B cell (primary cell): ENCODE data around the gene SHOC2. TPM values are rescaled to one million over a fixed set of nuclear protein-coding genes. Genes with fewer than 3 reads are reported as not detected.

Source experiments
- ATAC-seq: fragments of 200-7000 bp; cut with Tn5 transposase; one replicate; pipeline ENCODE4 v1.10.0; 2021; ENCODE audit warnings: low read depth, mild to moderate bottlenecking, moderate number of reproducible peaks, moderate library complexity
- CTCF ChIA-PET: fragments of 350-600 bp; sonication (Branson Sonifier 250); formaldehyde crosslinking; loops from one replicate; lab custom pipeline; 2021; ENCODE audit warnings: antibody characterized with exemption, inconsistent platforms; lab: Charles Lee
- POLR2A ChIA-PET: fragments of 350-600 bp; sonication (Branson Sonifier 250); formaldehyde crosslinking; loops from one replicate; lab custom pipeline; 2021; ENCODE audit warnings: antibody characterized with exemption; lab: Charles Lee
- DNase-seq: peaks from one replicate; pipeline ENCODE4 v3.0.0; 2013
- H2AFZ ChIP-seq: 2 replicates; pipeline ENCODE4 v1.6.1; 2012; ENCODE audit warnings: mild to moderate bottlenecking, low read depth, low read length; ENCODE audit not compliant: insufficient read depth, poor library complexity, severe bottlenecking
- H3K27ac ChIP-seq, 2 donors: 1 replicate in 1 of 2; 2 replicates in 1 of 2; pipeline ENCODE4 v1.5.1; 2012 to 2013; ENCODE audit warnings: low read length in 2 of 2, mild to moderate bottlenecking in 2 of 2, moderate library complexity in 1 of 2
- H3K27me3 ChIP-seq, 4 experiments: fragments of 200-600 bp in 1 of 4; sonication (generic) in 1 of 4; replicated peaks in 1 of 4; 1 replicate in 2 of 4; 2 replicates in 2 of 4; pipeline versions ENCODE4 v1.6.1 to v1.7.0; 2013 to 2016; ENCODE audit warnings: low read length in 3 of 4, mild to moderate bottlenecking in 2 of 4, mixed read lengths in 1 of 4, moderate library complexity in 1 of 4; ENCODE audit not compliant: insufficient read depth in 4 of 4, control insufficient read depth in 3 of 4; ENCODE audit errors: control extremely low read depth in 1 of 4
- H3K36me3 ChIP-seq, 2 experiments: replicated peaks in 1 of 2; 1 replicate in 1 of 2; 2 replicates in 1 of 2; pipeline versions ENCODE4 v1.6.1 to v1.7.1; 2013; ENCODE audit warnings: low read length in 1 of 2; ENCODE audit not compliant: insufficient read depth in 2 of 2, control insufficient read depth in 1 of 2; ENCODE audit errors: control extremely low read depth in 1 of 2, extremely low read depth in 1 of 2
- H3K4me1 ChIP-seq, 2 donors: fragments of 200-600 bp in 1 of 2; sonication (generic) in 1 of 2; 1 replicate in 1 of 2; 2 replicates in 1 of 2; pipeline versions ENCODE4 v1.5.1 to v1.6.1; 2013 to 2017; ENCODE audit warnings: low read length in 2 of 2; ENCODE audit not compliant: control insufficient read depth in 2 of 2, insufficient read depth in 2 of 2
- H3K4me2 ChIP-seq: replicated peaks from 2 replicates; pipeline ENCODE3; 2012; ENCODE audit warnings: mild to moderate bottlenecking, low read depth, low read length; ENCODE audit not compliant: poor library complexity, severe bottlenecking
- H3K4me3 ChIP-seq, 5 experiments: fragments of 200-600 bp in 1 of 5; sonication (generic) in 1 of 5; 1 replicate in 3 of 5; 2 replicates in 2 of 5; pipeline versions ENCODE4 v1.5.1 to v1.7.0; 2011 to 2016; ENCODE audit warnings: low read length in 4 of 5, mild to moderate bottlenecking in 4 of 5, low read depth in 2 of 5, control low read depth in 1 of 5, moderate library complexity in 1 of 5; ENCODE audit not compliant: insufficient read depth in 1 of 5; ENCODE audit errors: control extremely low read depth in 1 of 5, extremely low read depth in 1 of 5
- H3K79me2 ChIP-seq: fragments of 200-600 bp; sonication (generic); one replicate; pipeline ENCODE4 v1.6.0; 2016; ENCODE audit warnings: low read length; ENCODE audit not compliant: control insufficient read depth, insufficient read depth
- H3K9ac ChIP-seq: fragments of 200-600 bp; sonication (generic); 2 replicates; pipeline ENCODE4 v1.6.1; 2017; ENCODE audit warnings: mild to moderate bottlenecking, low read length, moderate library complexity
- H3K9me3 ChIP-seq, 3 donors: one replicate each; pipeline versions ENCODE4 v1.6.1 to v1.7.1; 2013; ENCODE audit warnings: low read length in 2 of 3; ENCODE audit not compliant: control insufficient read depth in 2 of 3, insufficient read depth in 1 of 3; ENCODE audit errors: control extremely low read depth in 1 of 3
- H4K20me1 ChIP-seq: 2 replicates; pipeline ENCODE4 v1.6.0; 2012; ENCODE audit warnings: mild to moderate bottlenecking, low read length; ENCODE audit not compliant: insufficient read depth, control insufficient read depth, poor library complexity, severe bottlenecking
- H3K27ac Mint-ChIP-seq: one replicate; pipeline ENCODE4 v1.8.0; 2021; ENCODE audit warnings: mixed read lengths
- H3K27me3 Mint-ChIP-seq: one replicate; pipeline ENCODE4 v1.8.0; 2021; ENCODE audit warnings: mixed read lengths
- H3K4me1 Mint-ChIP-seq: one replicate; pipeline ENCODE4 v1.8.0; 2021; ENCODE audit warnings: mixed read lengths
- H3K4me3 Mint-ChIP-seq: one replicate; pipeline ENCODE4 v1.8.0; 2021; ENCODE audit warnings: mixed read lengths
- H3K9me3 Mint-ChIP-seq: one replicate; pipeline ENCODE4 v1.8.0; 2022; ENCODE audit warnings: mixed read lengths; ENCODE audit not compliant: insufficient read depth
- CTCF ChIP-seq: fragments of 200-600 bp; IDR thresholded peaks from one replicate; pipeline ENCODE4 v1.8.0; 2022; ENCODE audit warnings: antibody characterized with exemption, mild to moderate bottlenecking
- EZH2 ChIP-seq: IDR thresholded peaks from 2 replicates; pipeline ENCODE4 v1.6.1; 2012; ENCODE audit warnings: borderline replicate concordance, low read depth, mild to moderate bottlenecking, moderate library complexity, low read length; ENCODE audit not compliant: insufficient read depth, poor library complexity, severe bottlenecking
- WGBS: methylation state at CpG from one replicate; pipeline ENCODE4 v1.1.5; 2013; ENCODE audit warnings: missing lambda C conversion rate; ENCODE audit not compliant: insufficient coverage; 5-methylcytosine and 5-hydroxymethylcytosine counted together
- intact Hi-C: fragments of 100-400 bp; cut with micrococcal nuclease; formaldehyde crosslinking; loops from one replicate; pipeline ENCODE4 v1.10.0; 2022
- polyA plus RNA-seq: library from polyadenylated mRNA; depleted of rRNA; stranded (reverse); fragments of >200 nt; gene quantifications from 2 replicates; pipeline ENCODE4 v1.2.3, GENCODE V29; 2012
- total RNA-seq, 2 donors: library from RNA; stranded (reverse); fragments of 120-200 nt in 1 of 2; gene quantifications; 1 replicate in 1 of 2; 2 replicates in 1 of 2; pipeline versions ENCODE4 v1.2.3 to v1.2.4, GENCODE V29; 2013 to 2022

The SHOC2 gene
- total and polyA plus RNA-seq, 2 donors (not counting 1 experiment from before 2014, with no cell fraction given): 13.3 to 116 TPM

DNA sequence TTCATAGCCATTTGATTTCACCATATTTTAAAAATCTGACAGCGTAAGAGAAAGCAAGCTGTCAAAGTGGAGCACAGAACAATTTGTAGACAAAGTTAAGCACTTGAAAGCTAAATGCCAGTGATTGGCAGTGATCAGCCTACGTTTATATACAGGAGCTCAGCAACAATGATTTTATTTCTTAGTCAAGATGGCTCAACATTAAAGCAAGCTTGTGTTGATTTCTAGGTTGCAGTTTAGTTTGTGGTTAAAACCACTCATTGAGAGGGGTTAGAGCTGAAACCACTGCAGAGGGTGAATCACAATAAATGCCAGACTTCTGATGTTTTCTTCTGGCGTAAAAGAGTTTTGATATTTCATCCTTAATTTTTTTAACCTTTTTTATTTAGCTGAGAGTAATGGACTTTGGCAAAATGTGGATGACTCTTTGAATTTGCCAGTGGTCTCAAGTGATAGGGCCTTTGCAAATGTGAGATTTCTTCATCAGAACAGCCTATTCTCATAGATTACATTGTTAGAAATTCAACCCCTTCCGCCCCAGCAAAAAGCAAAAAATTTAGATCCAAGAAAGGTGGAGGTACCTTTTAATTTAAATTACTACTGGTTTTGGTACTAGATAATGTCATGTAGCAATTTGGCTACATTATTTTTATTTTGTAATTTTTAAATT is 73.8 kb downstream of the SHOC2 start:
- Histone ChIP-seq H3K4me1 (peaks cover 0 to 11% of the 10 kb centered on the region in 2 donors), H3K79me2 (peaks cover 80% of the 10 kb centered on the region), H3K4me3 (no peak overlapping the region), H4K20me1 (peaks cover 43% of the 10 kb centered on the region), H3K27ac (no peak overlapping the region), H3K4me2 (no peak overlapping the region), H3K9me3 (no peaks in the 10 kb centered on the region), H3K36me3 (peaks cover 6 to 21% of the 10 kb centered on the region in 2 experiments), H2AFZ (no peak overlapping the region), H3K27me3 (no peaks in the 10 kb centered on the region), H3K9ac (no peak overlapping the region)
- intact Hi-C loops: no loop called here
- WGBS: 100% methylated on average over 1 of the region's 4 CpGs
- DNase-seq (no peak), ATAC-seq (no peak)
- Mint-ChIP-seq H3K4me1 (peaks cover 31% of the 10 kb centered on the region), H3K27ac (no peak overlapping the region), H3K9me3 (no peaks in the 10 kb centered on the region), H3K27me3 (no peaks in the 10 kb centered on the region), H3K4me3 (no peak overlapping the region)
- ChIA-PET POLR2A (no interaction called here), CTCF (no interaction called here)
- no peak for TF ChIP-seq CTCF

GRCh38 chr10:110994406-110995086 is 75.1 kb downstream of the SHOC2 start:
- intact Hi-C loops: no loop called here
- Mint-ChIP-seq H3K9me3 (no peaks in the 10 kb centered on the region), H3K4me3 (no peak overlapping the region), H3K27me3 (no peaks in the 10 kb centered on the region), H3K4me1 (peaks cover 25% of the 10 kb centered on the region), H3K27ac (no peak overlapping the region)
- Histone ChIP-seq H3K9ac (no peak overlapping the region), H3K4me3 (no peak overlapping the region), H4K20me1 (peaks cover 38% of the 10 kb centered on the region), H3K36me3 (peaks cover 6 to 9% of the 10 kb centered on the region in 2 experiments), H3K79me2 (peaks cover 70% of the 10 kb centered on the region), H3K9me3 (no peaks in the 10 kb centered on the region), H3K4me2 (no peak overlapping the region), H3K27ac (no peak overlapping the region), H2AFZ (no peak overlapping the region), H3K27me3 (no peaks in the 10 kb centered on the region), H3K4me1 (peaks cover 0 to 11% of the 10 kb centered on the region in 2 donors)
- POLR2A ChIA-PET: no interaction called here
- CTCF ChIA-PET: no interaction called here
- no CpG with 5 or more reads among the region's 1 CpG for WGBS
- TF ChIP-seq EZH2 (no peak), CTCF (no peak)
- no peak for DNase-seq
- no peak for ATAC-seq
